K562 (cell line): ENCODE data around the gene GBP5. TPM values are rescaled to one million over a fixed set of nuclear protein-coding genes. Genes with fewer than 3 reads are reported as not detected.

ENCODE experiments used
- ATAC-seq: fragments of 200-7000 bp; cut with Tn5 transposase; 3 replicates; pipeline ENCODE4 v1.9.1; 2020; ENCODE audit warnings: moderate library complexity
- BruUV-seq: library from RNA; stranded (reverse); fragments of 400-500 nt; replicated peaks from 2 replicates; lab custom pipeline; 2021; lab: Mats Ljungman, UMichigan
- CTCF ChIA-PET: fragments of 300-600 bp; formaldehyde crosslinking; extraction: SDS; loops from one replicate; lab custom pipeline; 2021; ENCODE audit warnings: low intra/inter-chr PET ratio; lab: Yijun Ruan, JAX
- POLR2A ChIA-PET: fragments of 300-600, 350-650 bp; sonication (Branson Sonifier 250); formaldehyde crosslinking; extraction: SDS; loops from one replicate; lab custom pipeline; 2021; ENCODE audit warnings: antibody characterized with exemption, inconsistent platforms; lab: Yijun Ruan, JAX
- DNase-seq, 4 experiments: peaks; one replicate each; pipeline versions ENCODE4 v3.0.0 to v3.0.0-alpha.2; 2011 to 2018; ENCODE audit warnings: low spot score in 3 of 4, mixed read lengths in 3 of 4; ENCODE audit errors: extremely low read depth in 1 of 4
- FAIRE-seq: peaks from 2 replicates; lab custom pipeline; 2011; peaks lifted over from hg19 to GRCh38; lab: Jason Lieb, UNC
- H2AFZ ChIP-seq: 2 replicates; pipeline ENCODE4 v1.6.0; 2011; ENCODE audit warnings: low read depth, low read length, control low read depth, inconsistent platforms
- H3K27ac ChIP-seq: fragments of 200-600 bp; 3 replicates; pipeline ENCODE4 v1.8.0; 2011; ENCODE audit warnings: low read depth, mild to moderate bottlenecking, control low read depth, inconsistent platforms, low read length, moderate library complexity, mixed read lengths; ENCODE audit errors: extremely low read depth
- H3K27me3 ChIP-seq, 2 experiments: fragments of 300-600 bp in 1 of 2; 2 replicates in 1 of 2; 3 replicates in 1 of 2; pipeline versions ENCODE4 v1.6.0 to v1.8.0; 2011; ENCODE audit warnings: inconsistent platforms in 2 of 2, low read length in 2 of 2, mild to moderate bottlenecking in 1 of 2, mixed read lengths in 1 of 2, moderate library complexity in 1 of 2; ENCODE audit not compliant: control insufficient read depth in 2 of 2, insufficient read depth in 2 of 2
- H3K36me3 ChIP-seq: fragments of 300-600 bp; 3 replicates; pipeline ENCODE4 v1.8.0; 2011; ENCODE audit warnings: mild to moderate bottlenecking, low read length, inconsistent platforms; ENCODE audit not compliant: control insufficient read depth, insufficient read depth
- H3K4me1 ChIP-seq, 2 experiments: fragments of 200-600 bp in 1 of 2; replicated peaks in 1 of 2; 2 replicates in 1 of 2; 3 replicates in 1 of 2; pipeline versions ENCODE4 v1.5.1 to v1.8.0; 2011; ENCODE audit warnings: inconsistent platforms in 2 of 2, low read length in 2 of 2, mild to moderate bottlenecking in 1 of 2, mixed read lengths in 1 of 2, moderate library complexity in 1 of 2; ENCODE audit not compliant: control insufficient read depth in 2 of 2, insufficient read depth in 2 of 2
- H3K4me2 ChIP-seq: 2 replicates; pipeline ENCODE4 v1.6.1; 2011; ENCODE audit warnings: low read length, control low read depth, inconsistent platforms, mixed read lengths; ENCODE audit not compliant: insufficient read depth
- H3K4me3 ChIP-seq: fragments of 200-600 bp; sonication (generic), shearing (Covaris generic); 2 replicates; pipeline ENCODE4 v1.5.1; 2016; ENCODE audit warnings: control low read depth, inconsistent platforms
- H3K79me2 ChIP-seq: fragments of 200-600 bp; 3 replicates; pipeline ENCODE4 v1.8.0; 2011; ENCODE audit warnings: low read length, inconsistent platforms; ENCODE audit not compliant: control insufficient read depth, insufficient read depth
- H3K9ac ChIP-seq, 2 experiments: 2 replicates each; pipeline versions ENCODE4 v1.6.0 to v1.6.1; 2011; ENCODE audit warnings: low read depth in 2 of 2, low read length in 2 of 2, control low read depth in 1 of 2, inconsistent platforms in 1 of 2, mild to moderate bottlenecking in 1 of 2, mixed read lengths in 1 of 2; ENCODE audit not compliant: insufficient read depth in 1 of 2
- H3K9me1 ChIP-seq: one replicate; pipeline ENCODE4 v1.6.0; 2011; ENCODE audit warnings: inconsistent platforms, mild to moderate bottlenecking, low read length, moderate library complexity; ENCODE audit not compliant: control insufficient read depth, insufficient read depth
- H3K9me3 ChIP-seq: replicated peaks from 2 replicates; pipeline ENCODE4 v1.5.1; 2011; ENCODE audit warnings: low read depth, low read length, inconsistent platforms; ENCODE audit not compliant: control insufficient read depth, insufficient read depth
- H4K20me1 ChIP-seq: replicated peaks from 2 replicates; pipeline ENCODE4 v1.6.1; 2011; ENCODE audit warnings: low read length, inconsistent platforms, mixed read lengths; ENCODE audit not compliant: control insufficient read depth, insufficient read depth
- ARNT ChIP-seq, 2 experiments: fragments of 450-650 bp; IDR thresholded peaks; 2 replicates each; pipeline ENCODE4 v1.6.1; 2016; ENCODE audit warnings: mild to moderate bottlenecking in 1 of 2
- CCNT2 ChIP-seq: IDR thresholded peaks from 2 replicates; pipeline ENCODE4 v1.6.1; 2011; ENCODE audit warnings: borderline replicate concordance, low read depth, mild to moderate bottlenecking, moderate library complexity, mixed read lengths, low read length; ENCODE audit not compliant: insufficient read length; ENCODE audit errors: extremely low read depth
- FOS ChIP-seq: IDR thresholded peaks from 3 replicates; pipeline ENCODE4 v1.6.1; 2011; ENCODE audit not compliant: insufficient read length; ENCODE audit errors: extremely low read depth
- HNRNPLL ChIP-seq: fragments of 200-400 bp; formaldehyde crosslinking; IDR thresholded peaks from 2 replicates; pipeline ENCODE4 v1.6.1; 2017; ENCODE audit warnings: low read length, low read depth, mild to moderate bottlenecking; ENCODE audit not compliant: poor library complexity, severe bottlenecking
- KDM2B ChIP-seq: fragments of 250-450 bp; sonication (Bioruptor Pico); IDR thresholded peaks from 2 replicates; pipeline ENCODE4 v1.8.0; 2021; ENCODE audit warnings: mild to moderate bottlenecking, moderate library complexity
- ZNF57 ChIP-seq: fragments of 450-650 bp; formaldehyde crosslinking; IDR thresholded peaks from 2 replicates; pipeline ENCODE4 v1.4.0; 2020; ENCODE audit warnings: mild to moderate bottlenecking, moderate library complexity
- WGBS: fragments of 100-300 bp; shearing (Covaris generic); methylation state at CpG from one replicate; pipeline ENCODE4 v1.1.6; 2016; ENCODE audit warnings: low coverage, mixed read lengths; ENCODE audit not compliant: insufficient coverage; ENCODE audit errors: missing lambda C conversion rate; 5-methylcytosine and 5-hydroxymethylcytosine counted together
- in situ Hi-C: fragments of 300-500 bp; cut with MboI; formaldehyde crosslinking; loops from 4 replicates; pipeline ENCODE4 v1.15.0; 2018; ENCODE audit warnings: inconsistent platforms, mixed read lengths
- intact Hi-C: fragments of 100-400 bp; cut with micrococcal nuclease; formaldehyde crosslinking; loops from 2 replicates; pipeline ENCODE4 v1.14.2; 2022
- polyA plus RNA-seq, 8 experiments: library from polyadenylated mRNA; depleted of rRNA in 4 of 8; stranded (reverse) in 5 of 8; unstranded in 3 of 8; fragments of >200 nt; fragmentation: Nextera tagmentation in 2 of 8; fragmentation: Illumina TruSeq in 1 of 8; extraction: Ambion mirVana in 2 of 8; extraction: Trizol in 1 of 8; gene quantifications; 2 replicates each; pipeline versions ENCODE4 v1.2.1 to v1.2.3, GENCODE V29; 2011 to 2014; ENCODE audit warnings: inconsistent platforms in 1 of 8, missing spikeins in 1 of 8
- total RNA-seq, 7 experiments: library from RNA; depleted of rRNA in 6 of 7; stranded (reverse); fragments of >200 nt in 6 of 7; fragmentation: Illumina TruSeq in 2 of 7; extraction: Trizol in 2 of 7; gene quantifications; 2 replicates each; pipeline versions ENCODE4 v1.2.1 to v1.2.3, GENCODE V29; 2011 to 2021; ENCODE audit warnings: low replicate concordance in 1 of 7
- TF ChIP-seq, protein P1 (sequence below): fragments of 250-450 bp; sonication (Bioruptor Pico); IDR thresholded peaks from 2 replicates; pipeline ENCODE4 v1.5.0; 2021; ENCODE audit warnings: mild to moderate bottlenecking, borderline replicate concordance

GBP5 gene
- total and polyA plus RNA-seq, 9 of the 15 experiments (the other 6 are each of a cell fraction or from before 2014, with no cell fraction given), result 0.23 to 0.91 (median 0.57) TPM

GRCh38 chr1:89259283-89259971 lies 13.2 kb downstream of the GBP5 start:
- DNase-seq, result no peak
- POLR2A ChIA-PET, result interaction anchor here (0.6 kb wide), 1 partner anchor 11 kb away, joined by 3 read pairs; no protein-coding TSS in a partner anchor
- Histone ChIP-seq H3K27ac (no peak overlapping the region), H3K4me1 (no peaks in the 10 kb centered on the region)
- TF ChIP-seq ZNF57 (CRISPR knock-in tag) (no peak), HNRNPLL (no peak), KDM2B (CRISPR knock-in tag) (no peak), ARNT (IDR thresholded peaks at IDR 0.05) (no peak), FOS (no peak), CCNT2 (no peak)
- TF ChIP-seq, protein P1, sequence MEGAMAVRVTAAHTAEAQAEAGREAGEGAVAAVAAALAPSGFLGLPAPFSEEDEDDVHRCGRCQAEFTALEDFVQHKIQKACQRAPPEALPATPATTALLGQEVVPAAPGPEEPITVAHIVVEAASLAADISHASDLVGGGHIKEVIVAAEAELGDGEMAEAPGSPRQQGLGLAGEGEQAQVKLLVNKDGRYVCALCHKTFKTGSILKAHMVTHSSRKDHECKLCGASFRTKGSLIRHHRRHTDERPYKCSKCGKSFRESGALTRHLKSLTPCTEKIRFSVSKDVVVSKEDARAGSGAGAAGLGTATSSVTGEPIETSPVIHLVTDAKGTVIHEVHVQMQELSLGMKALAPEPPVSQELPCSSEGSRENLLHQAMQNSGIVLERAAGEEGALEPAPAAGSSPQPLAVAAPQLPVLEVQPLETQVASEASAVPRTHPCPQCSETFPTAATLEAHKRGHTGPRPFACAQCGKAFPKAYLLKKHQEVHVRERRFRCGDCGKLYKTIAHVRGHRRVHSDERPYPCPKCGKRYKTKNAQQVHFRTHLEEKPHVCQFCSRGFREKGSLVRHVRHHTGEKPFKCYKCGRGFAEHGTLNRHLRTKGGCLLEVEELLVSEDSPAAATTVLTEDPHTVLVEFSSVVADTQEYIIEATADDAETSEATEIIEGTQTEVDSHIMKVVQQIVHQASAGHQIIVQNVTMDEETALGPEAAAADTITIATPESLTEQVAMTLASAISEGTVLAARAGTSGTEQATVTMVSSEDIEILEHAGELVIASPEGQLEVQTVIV (CRISPR knock-in tag), result no peak
- TF ChIP-seq, all 486 proteins: peak for 0
- no peaks in the 10 kb centered on the region for H4K20me1 ChIP-seq
- H3K9ac ChIP-seq, result no peak overlapping the region
- H3K79me2 ChIP-seq, result no peaks in the 10 kb centered on the region
- WGBS, result 2% methylated on average over 11 of the region's 11 CpGs
- no peaks in the 10 kb centered on the region for H3K36me3 ChIP-seq
- no peak for ATAC-seq
- in situ Hi-C loops (no loop called here), intact Hi-C loops (no loop called here)
- no peak overlapping the region for H3K4me2 ChIP-seq
- no peaks in the 10 kb centered on the region for H3K9me1 ChIP-seq
- no peaks in the 10 kb centered on the region for H3K9me3 ChIP-seq
- H2AFZ ChIP-seq, result no peak overlapping the region
- H3K27me3 ChIP-seq, result no peaks in the 10 kb centered on the region
- no TSS peak for BruUV-seq
- FAIRE-seq, result no peak
- CTCF ChIA-PET, result no interaction called here
- H3K4me3 ChIP-seq, result no peak overlapping the region
